Endothelial cell of umbilical vein (primary cell): ENCODE data around the gene FHOD3. TPM values are rescaled to one million over a fixed set of nuclear protein-coding genes. Genes with fewer than 3 reads are reported as not detected.

ENCODE experiments used
- BruUV-seq: library from RNA; stranded (reverse); fragments of 400-500 nt; replicated peaks from 2 replicates; lab custom pipeline; 2021; lab: Mats Ljungman, UMichigan
- CTCF ChIA-PET: fragments of 300-600, 350-600 bp; sonication (Branson Sonifier 250); formaldehyde crosslinking; loops from one replicate; lab custom pipeline; 2021; ENCODE audit warnings: antibody characterized with exemption, inconsistent platforms; lab: Charles Lee
- POLR2A ChIA-PET: fragments of 300-600, 350-600 bp; sonication (Branson Sonifier 250); formaldehyde crosslinking; loops from one replicate; lab custom pipeline; 2021; ENCODE audit warnings: antibody characterized with exemption, inconsistent platforms; lab: Charles Lee
- DNase-seq: peaks from one replicate; pipeline ENCODE4 v3.0.0-alpha.2; 2011; ENCODE audit warnings: low read depth, low spot score
- FAIRE-seq: peaks from 2 replicates; lab custom pipeline; 2011; peaks lifted over from hg19 to GRCh38; lab: Jason Lieb, UNC
- H2AFZ ChIP-seq: 2 replicates; pipeline ENCODE4 v1.6.0; 2012; ENCODE audit warnings: low read depth, low read length, control low read depth, inconsistent platforms
- H3K27ac ChIP-seq: 2 replicates; pipeline ENCODE4 v1.5.1; 2011; ENCODE audit warnings: low read depth, mild to moderate bottlenecking, control low read depth, low read length, moderate library complexity; ENCODE audit not compliant: insufficient read depth
- H3K27me3 ChIP-seq, 2 experiments: 2 replicates each; pipeline versions ENCODE4 v1.6.0 to v1.6.1; 2011; ENCODE audit warnings: low read length in 2 of 2, mixed read lengths in 1 of 2; ENCODE audit not compliant: control insufficient read depth in 2 of 2, insufficient read depth in 2 of 2
- H3K36me3 ChIP-seq, 2 experiments: 2 replicates in 1 of 2; 3 replicates in 1 of 2; pipeline ENCODE4 v1.5.1; 2011; ENCODE audit warnings: low read length in 2 of 2, mild to moderate bottlenecking in 1 of 2, moderate library complexity in 1 of 2; ENCODE audit not compliant: control insufficient read depth in 2 of 2, insufficient read depth in 2 of 2; ENCODE audit errors: extremely low read depth in 1 of 2
- H3K4me1 ChIP-seq: 3 replicates; pipeline ENCODE4 v1.5.1; 2011; ENCODE audit warnings: mild to moderate bottlenecking, low read length; ENCODE audit not compliant: control insufficient read depth, insufficient read depth; ENCODE audit errors: extremely low read depth
- H3K4me2 ChIP-seq: 2 replicates; pipeline ENCODE4 v1.6.1; 2011; ENCODE audit warnings: low read length, control low read depth, mixed read lengths; ENCODE audit not compliant: insufficient read depth
- H3K4me3 ChIP-seq, 3 experiments: fragments of 200-600 bp in 1 of 3; sonication (generic), shearing (Covaris generic) in 1 of 3; replicated peaks in 1 of 3; 2 replicates each; pipeline ENCODE4 v1.5.1; 2011 to 2016; ENCODE audit warnings: control low read depth in 3 of 3, low read length in 3 of 3, mild to moderate bottlenecking in 2 of 3, inconsistent platforms in 1 of 3, low read depth in 1 of 3, moderate library complexity in 1 of 3; ENCODE audit not compliant: insufficient read depth in 1 of 3
- H3K79me2 ChIP-seq: 2 replicates; pipeline ENCODE4 v1.6.0; 2012; ENCODE audit warnings: low read length, inconsistent platforms; ENCODE audit not compliant: control insufficient read depth, insufficient read depth
- H3K9ac ChIP-seq: replicated peaks from 2 replicates; pipeline ENCODE3; 2011; ENCODE audit warnings: low read length, control low read depth; ENCODE audit not compliant: insufficient read depth; ENCODE audit errors: extremely low read depth
- H3K9me1 ChIP-seq: replicated peaks from 3 replicates; pipeline ENCODE4 v1.6.0; 2011; ENCODE audit warnings: mild to moderate bottlenecking, low read length; ENCODE audit not compliant: control insufficient read depth, insufficient read depth; ENCODE audit errors: extremely low read depth
- H3K9me3 ChIP-seq: replicated peaks from 2 replicates; pipeline ENCODE4 v1.5.1; 2012; ENCODE audit warnings: low read length, inconsistent platforms; ENCODE audit not compliant: control insufficient read depth, insufficient read depth
- H4K20me1 ChIP-seq: replicated peaks from 2 replicates; pipeline ENCODE3; 2011; ENCODE audit warnings: mild to moderate bottlenecking, low read length; ENCODE audit not compliant: control insufficient read depth, insufficient read depth; ENCODE audit errors: extremely low read depth
- CTCF ChIP-seq, 2 donors: IDR thresholded peaks; 1 replicate in 1 of 2; 2 replicates in 1 of 2; pipeline ENCODE4 v1.5.1; 2011; ENCODE audit warnings: low read length in 2 of 2, mild to moderate bottlenecking in 2 of 2, moderate library complexity in 2 of 2, control low read depth in 1 of 2, inconsistent platforms in 1 of 2, low read depth in 1 of 2; ENCODE audit not compliant: insufficient read depth in 1 of 2; ENCODE audit errors: extremely low read depth in 1 of 2
- EZH2 ChIP-seq: IDR thresholded peaks from 2 replicates; pipeline ENCODE4 v1.6.1; 2012; ENCODE audit warnings: borderline replicate concordance, low read depth, mild to moderate bottlenecking, moderate library complexity, low read length, inconsistent platforms; ENCODE audit not compliant: severe bottlenecking
- FOS ChIP-seq: IDR thresholded peaks from 2 replicates; pipeline ENCODE4 v1.6.1; 2011; ENCODE audit warnings: mild to moderate bottlenecking, low read length, moderate library complexity, borderline replicate concordance; ENCODE audit not compliant: insufficient read depth
- GATA2 ChIP-seq: IDR thresholded peaks from 2 replicates; pipeline ENCODE4 v1.7.0; 2011; ENCODE audit warnings: low read depth, mild to moderate bottlenecking, moderate library complexity, mixed read lengths, low read length; ENCODE audit not compliant: insufficient read length, insufficient read depth
- JUN ChIP-seq: IDR thresholded peaks from 2 replicates; pipeline ENCODE4 v1.6.1; 2011; ENCODE audit warnings: borderline replicate concordance, low read depth; ENCODE audit not compliant: insufficient read length, insufficient read depth
- MAX ChIP-seq: IDR thresholded peaks from 2 replicates; pipeline ENCODE4 v1.6.1; 2011; ENCODE audit not compliant: insufficient read depth, insufficient read length
- MYC ChIP-seq: IDR thresholded peaks from one replicate; pipeline ENCODE4 v1.6.1; 2011; ENCODE audit warnings: mild to moderate bottlenecking, low read depth, low read length
- POLR2A ChIP-seq: IDR thresholded peaks from 2 replicates; pipeline ENCODE4 v1.6.1; 2012; ENCODE audit warnings: low read depth, mild to moderate bottlenecking, control low read depth, low read length
- POLR2AphosphoS5 ChIP-seq: IDR thresholded peaks from 2 replicates; pipeline ENCODE4 v1.6.1; 2012; ENCODE audit warnings: low read depth, mild to moderate bottlenecking, control low read depth, low read length, moderate library complexity; ENCODE audit not compliant: insufficient read depth
- dilution Hi-C: fragments of 300-500 bp; cut with MboI; formaldehyde crosslinking; loops from one replicate; pipeline ENCODE4 v1.15.0; 2019; ENCODE audit warnings: low sequenced_read_pairs; ENCODE audit not compliant: extremely low pct_ligation_motif_present
- intact Hi-C: fragments of 100-400 bp; cut with micrococcal nuclease; formaldehyde crosslinking; loops from one replicate; pipeline ENCODE4 v1.10.0; 2022
- polyA plus RNA-seq, 4 experiments: library from polyadenylated mRNA; depleted of rRNA in 3 of 4; stranded (reverse) in 3 of 4; unstranded in 1 of 4; fragments of >200 nt; gene quantifications; 2 replicates each; pipeline versions ENCODE4 v1.2.1 to v1.2.3, GENCODE V29; 2011 to 2012; ENCODE audit warnings: missing spikeins in 1 of 4
- total RNA-seq: library from RNA; stranded (reverse); gene quantifications from 2 replicates; pipeline ENCODE4 v1.2.3, GENCODE V29; 2021

FHOD3 gene
- total and polyA plus RNA-seq, 2 donors (not counting 3 experiments of a cell fraction or from before 2014, with no cell fraction given) = 0.06 to 1.5 TPM

GRCh38 chr18:36663312-36663711 lies 365.8 kb downstream of the FHOD3 start:
- H3K27me3 ChIP-seq = no peaks in the 10 kb centered on the region
- ChIA-PET POLR2A (no interaction called here), CTCF (interaction anchor here (0.8 to 1.3 kb wide), 3 partner anchors 9 to 567 kb away, joined by 3 to 6 read pairs (median 3); no protein-coding TSS in a partner anchor)
- H3K79me2 ChIP-seq = no peaks in the 10 kb centered on the region
- H4K20me1 ChIP-seq = no peaks in the 10 kb centered on the region
- no peak overlapping the region for H3K9ac ChIP-seq
- no peak overlapping the region for H3K27ac ChIP-seq
- TF ChIP-seq CTCF (IDR thresholded peaks at IDR 0.05; ENCODE audit: extremely low read depth in 1 of 2, insufficient read depth in 1 of 2, low read depth in 1 of 2, low read length in 2 of 2) = no peak
- no peak for TF ChIP-seq POLR2A
- no peak for TF ChIP-seq FOS
- no peak for TF ChIP-seq JUN
- TF ChIP-seq POLR2AphosphoS5 = no peak
- no peak overlapping the region for H3K4me2 ChIP-seq
- H2AFZ ChIP-seq = no peak overlapping the region
- no peaks in the 10 kb centered on the region for H3K9me1 ChIP-seq
- DNase-seq (no peak), FAIRE-seq (no peak)
- H3K9me3 ChIP-seq = no peaks in the 10 kb centered on the region
- H3K4me1 ChIP-seq = no peaks in the 10 kb centered on the region
- H3K36me3 ChIP-seq = no peaks in the 10 kb centered on the region
- intact Hi-C loops (no loop called here), dilution Hi-C loops (no loop called here)
- BruUV-seq = no TSS peak
- H3K4me3 ChIP-seq = no peak overlapping the region

GRCh38 chr18:36665952-36666351 lies 368.4 kb downstream of the FHOD3 start:
- dilution Hi-C loops (no loop called here), intact Hi-C loops (no loop called here)

More at GRCh38 chr18:36665952-36666351, 368.4 kb downstream of the FHOD3 start:
- H3K4me1 ChIP-seq = no peaks in the 10 kb centered on the region
- DNase-seq (no peak), FAIRE-seq (no peak)
- TF ChIP-seq GATA2 (no peak), POLR2A (no peak), EZH2 (no peak), CTCF (IDR thresholded peaks at IDR 0.05; ENCODE audit: extremely low read depth in 1 of 2, insufficient read depth in 1 of 2, low read depth in 1 of 2, low read length in 2 of 2) (no peak), MYC (no peak), MAX (no peak), JUN (no peak), POLR2AphosphoS5 (no peak), FOS (no peak)
- no peaks in the 10 kb centered on the region for H3K9me3 ChIP-seq
- no peaks in the 10 kb centered on the region for H3K36me3 ChIP-seq
- H3K9ac ChIP-seq = no peak overlapping the region
- H3K9me1 ChIP-seq = no peaks in the 10 kb centered on the region
- no peaks in the 10 kb centered on the region for H3K27me3 ChIP-seq
- ChIA-PET POLR2A (no interaction called here), CTCF (no interaction called here)
- H3K27ac ChIP-seq = no peak overlapping the region
- H4K20me1 ChIP-seq = no peaks in the 10 kb centered on the region
- no peak overlapping the region for H3K4me3 ChIP-seq
- H2AFZ ChIP-seq = no peak overlapping the region
- no peaks in the 10 kb centered on the region for H3K79me2 ChIP-seq
- no peak overlapping the region for H3K4me2 ChIP-seq
- no TSS peak for BruUV-seq
